Thyroid gland (tissue), 4 donors: ENCODE data around the gene QSOX2.

Source experiments
- CTCF ChIP-seq, 6 experiments: fragments of 200-600 bp in 3 of 6; fragments of 450-650 bp in 3 of 6; sonication (generic) in 3 of 6; IDR thresholded peaks; one replicate each; pipeline ENCODE4 v1.5.1; 2016 to 2019; ENCODE audit warnings: antibody characterized with exemption in 6 of 6, mild to moderate bottlenecking in 2 of 6, inconsistent platforms in 1 of 6, moderate library complexity in 1 of 6
- POLR2A ChIP-seq, 2 donors: fragments of 450-650 bp; IDR thresholded peaks; one replicate each; pipeline ENCODE4 v1.6.1; 2017; ENCODE audit warnings: antibody characterized with exemption in 2 of 2, mild to moderate bottlenecking in 2 of 2, moderate library complexity in 1 of 2

- TF ChIP-seq CTCF (IDR thresholded peaks at IDR 0.05): no peak
- TF ChIP-seq POLR2A (IDR thresholded peaks at IDR 0.05): no peak
Measured at GRCh38 chr9:136235171-136235570, 10.4 kb downstream of the QSOX2 start.
